Measurements from ENCODE around the gene PUSL1. TPM values are rescaled to one million over a fixed set of nuclear protein-coding genes. Genes with fewer than 3 reads are reported as not detected.
A peak's percentile ranks its signal among the peaks of the same experiment; 100 is the strongest.

PUSL1 gene
- total RNA-seq = 10 to 100 TPM; 26.3 to 27.2 TPM

- peak within 1 kb of the TSS; percentile 85 for H3K4me3 Mint-ChIP-seq
- ATAC-seq = peak; percentile 66
- H3K36me3 Mint-ChIP-seq = no peaks in the 10 kb centered on the region
- H3K9me3 Mint-ChIP-seq (ENCODE audit: low read depth) = no peaks in the 10 kb centered on the region
- peaks cover 24% of the 10 kb centered on the region for H3K4me1 Mint-ChIP-seq
- H3K27me3 Mint-ChIP-seq = no peaks in the 10 kb centered on the region
- CTCF ChIA-PET = no interaction called here
- H3K27ac Mint-ChIP-seq = peak within 1 kb of the TSS; percentile 92
- DNase-seq = peak; percentile 91
These were observed at the start of gene PUSL1, which contains the start of gene ACAP3 for GRCh38 chr1:1307923-1308755. Gene PUSL1, plus strand, starts transcription at chr1:1308597. Its CDS starts 47 bp downstream, at chr1:1308644. Gene ACAP3, minus strand, starts transcription at chr1:1307930. Its CDS starts 115 bp downstream, at chr1:1307815.

- Mint-ChIP-seq H3K4me3 (no peak overlapping the region), H3K4me1 (peaks cover 10% of the 10 kb centered on the region), H3K27me3 (no peaks in the 10 kb centered on the region), H3K9me3 (ENCODE audit: low read depth) (no peaks in the 10 kb centered on the region), H3K36me3 (peaks cover 37% of the 10 kb centered on the region), H3K27ac (no peak overlapping the region)
- ATAC-seq (no peak), DNase-seq (no peak)
- CTCF ChIA-PET = no interaction called here
These were observed 49.3 kb upstream of the PUSL1 start for GRCh38 chr1:1259119-1259488.

GRCh38 chr1:1259540-1259939 is 48.9 kb upstream of the PUSL1 start:
- DNase-seq = no peak
- no peak overlapping the region for H3K4me3 Mint-ChIP-seq
- CTCF ChIA-PET = interaction anchor here (0.7 kb wide), 1 partner anchor 9 kb away, joined by 3 read pairs; no protein-coding TSS in a partner anchor
- no peaks in the 10 kb centered on the region for H3K9me3 Mint-ChIP-seq (ENCODE audit: low read depth)
- no peak overlapping the region for H3K27ac Mint-ChIP-seq
- H3K36me3 Mint-ChIP-seq = peaks cover 37% of the 10 kb centered on the region
- H3K4me1 Mint-ChIP-seq = peaks cover 10% of the 10 kb centered on the region
- no peaks in the 10 kb centered on the region for H3K27me3 Mint-ChIP-seq
- ATAC-seq = no peak

GRCh38 chr1:1259951-1260600 is 48.3 kb upstream of the PUSL1 start:
- DNase-seq (no peak), ATAC-seq (no peak)
- Mint-ChIP-seq H3K36me3 (peaks cover 38% of the 10 kb centered on the region), H3K4me3 (no peak overlapping the region), H3K27me3 (no peaks in the 10 kb centered on the region), H3K4me1 (peaks cover 10% of the 10 kb centered on the region), H3K27ac (no peak overlapping the region), H3K9me3 (ENCODE audit: low read depth) (no peaks in the 10 kb centered on the region)
- CTCF ChIA-PET = interaction anchor here (0.7 to 1.7 kb wide), 2 partner anchors 9 to 138 kb away, joined by 3 to 9 read pairs; no protein-coding TSS in a partner anchor

GRCh38 chr1:1260843-1261560 is 47.4 kb upstream of the PUSL1 start:
- Mint-ChIP-seq H3K4me1 (peaks cover 8% of the 10 kb centered on the region), H3K36me3 (peaks cover 39% of the 10 kb centered on the region), H3K9me3 (ENCODE audit: low read depth) (no peaks in the 10 kb centered on the region), H3K27ac (no peak overlapping the region), H3K27me3 (no peaks in the 10 kb centered on the region), H3K4me3 (no peak overlapping the region)
- CTCF ChIA-PET = interaction anchor here (0.8 to 1.7 kb wide), 2 partner anchors 9 to 139 kb away, joined by 3 to 9 read pairs; no protein-coding TSS in a partner anchor
- ATAC-seq (no peak), DNase-seq (no peak)

- CTCF ChIA-PET = interaction anchor here (0.8 to 1.7 kb wide), 2 partner anchors 8 to 140 kb away, joined by 3 to 9 read pairs; no protein-coding TSS in a partner anchor
- no peak for ATAC-seq
- H3K36me3 Mint-ChIP-seq = peaks cover 41% of the 10 kb centered on the region
- peaks cover 6% of the 10 kb centered on the region for H3K4me1 Mint-ChIP-seq
- no peaks in the 10 kb centered on the region for H3K27me3 Mint-ChIP-seq
- DNase-seq = no peak
- no peak overlapping the region for H3K4me3 Mint-ChIP-seq
- H3K27ac Mint-ChIP-seq = peak overlapping the region; percentile 28
- no peaks in the 10 kb centered on the region for H3K9me3 Mint-ChIP-seq (ENCODE audit: low read depth)
These were observed 46.3 kb upstream of the PUSL1 start for GRCh38 chr1:1262071-1262470.

- ATAC-seq = no peak
- CTCF ChIA-PET = interaction anchor here (1.3 to 2.4 kb wide), 2 partner anchors 43 to 141 kb away, joined by 3 to 11 read pairs; no protein-coding TSS in a partner anchor
- H3K27ac Mint-ChIP-seq = no peak overlapping the region
These were observed 45.6 kb upstream of the PUSL1 start for GRCh38 chr1:1262758-1263157.

GRCh38 chr1:1264026-1264425 is 44.4 kb upstream of the PUSL1 start:
- peaks cover 41% of the 10 kb centered on the region for H3K36me3 Mint-ChIP-seq
- no peaks in the 10 kb centered on the region for H3K9me3 Mint-ChIP-seq (ENCODE audit: low read depth)
- H3K4me1 Mint-ChIP-seq = peaks cover 9% of the 10 kb centered on the region
- no peak overlapping the region for H3K27ac Mint-ChIP-seq
- ATAC-seq (no peak), DNase-seq (no peak)
- H3K4me3 Mint-ChIP-seq = no peak overlapping the region
- no peaks in the 10 kb centered on the region for H3K27me3 Mint-ChIP-seq
- CTCF ChIA-PET = interaction anchor here (1.3 to 2.4 kb wide), 3 partner anchors 27 to 142 kb away, joined by 3 to 11 read pairs (median 5); no protein-coding TSS in a partner anchor

More at GRCh38 chr1:1262758-1263157, 45.6 kb upstream of the PUSL1 start:
- H3K4me1 Mint-ChIP-seq = peaks cover 9% of the 10 kb centered on the region
- H3K27me3 Mint-ChIP-seq = no peaks in the 10 kb centered on the region
- H3K9me3 Mint-ChIP-seq (ENCODE audit: low read depth) = no peaks in the 10 kb centered on the region
- no peak for DNase-seq
- no peak overlapping the region for H3K4me3 Mint-ChIP-seq
- H3K36me3 Mint-ChIP-seq = peaks cover 42% of the 10 kb centered on the region

- Mint-ChIP-seq H3K4me1 (peaks cover 12% of the 10 kb centered on the region), H3K27ac (no peak overlapping the region), H3K4me3 (no peak overlapping the region), H3K27me3 (no peaks in the 10 kb centered on the region), H3K9me3 (ENCODE audit: low read depth) (no peaks in the 10 kb centered on the region), H3K36me3 (peaks cover 35% of the 10 kb centered on the region)
- CTCF ChIA-PET = interaction anchor here (1.8 to 2.4 kb wide), 2 partner anchors 27 to 143 kb away, joined by 5 to 11 read pairs; no protein-coding TSS in a partner anchor
- DNase-seq (no peak), ATAC-seq (no peak)
These were observed 43.5 kb upstream of the PUSL1 start for GRCh38 chr1:1264868-1265272.

- ATAC-seq (no peak), DNase-seq (no peak)
- Mint-ChIP-seq H3K4me3 (no peak overlapping the region), H3K4me1 (peaks cover 34% of the 10 kb centered on the region), H3K27ac (no peak overlapping the region), H3K27me3 (no peaks in the 10 kb centered on the region), H3K9me3 (ENCODE audit: low read depth) (no peaks in the 10 kb centered on the region), H3K36me3 (peaks cover 30% of the 10 kb centered on the region)
- CTCF ChIA-PET = no interaction called here
These were observed 40.7 kb upstream of the PUSL1 start for GRCh38 chr1:1267488-1268283.

GRCh38 chr1:1268284-1268682 is 40.1 kb upstream of the PUSL1 start:
- Mint-ChIP-seq H3K27me3 (no peaks in the 10 kb centered on the region), H3K36me3 (peaks cover 25% of the 10 kb centered on the region), H3K27ac (no peak overlapping the region), H3K9me3 (ENCODE audit: low read depth) (no peaks in the 10 kb centered on the region), H3K4me3 (no peak overlapping the region), H3K4me1 (peaks cover 36% of the 10 kb centered on the region)
- DNase-seq = no peak
- CTCF ChIA-PET = no interaction called here
- ATAC-seq = no peak

- DNase-seq (no peak), ATAC-seq (no peak)
- Mint-ChIP-seq H3K36me3 (peaks cover 21% of the 10 kb centered on the region), H3K4me1 (peaks cover 41% of the 10 kb centered on the region), H3K27ac (peak overlapping the region; percentile 27), H3K4me3 (no peak overlapping the region), H3K27me3 (no peaks in the 10 kb centered on the region), H3K9me3 (ENCODE audit: low read depth) (no peaks in the 10 kb centered on the region)
- CTCF ChIA-PET = interaction anchor here (1.1 to 1.8 kb wide), 2 partner anchors 35 to 149 kb away, joined by 3 to 12 read pairs; no protein-coding TSS in a partner anchor
These were observed 37.6 kb upstream of the PUSL1 start for GRCh38 chr1:1270813-1271212.
